NCI-H187 treated with DMSO at 0.1 percent for 48 hours (cell line): ENCODE data around the gene TMEM72.

Experiments
- DNase-seq: peaks from one replicate; lab custom pipeline; 2025; lab: John Stamatoyannopoulos, UW

Gene TMEM72

GRCh38 chr10:44980309-44981171 lies 69.4 kb downstream of the TMEM72 start:
- no peak for DNase-seq

GRCh38 chr10:44981172-44982113 lies 70.3 kb downstream of the TMEM72 start:
- DNase-seq = no peak

GRCh38 chr10:44982114-44982460 lies 71.0 kb downstream of the TMEM72 start:
- no peak for DNase-seq

GRCh38 chr10:44982496-44982895 lies 71.4 kb downstream of the TMEM72 start:
- no peak for DNase-seq

GRCh38 chr10:44983066-44983894 lies 72.1 kb downstream of the TMEM72 start:
- DNase-seq = no peak

GRCh38 chr10:44983895-44984278 lies 72.8 kb downstream of the TMEM72 start:
- DNase-seq = no peak

GRCh38 chr10:44984671-44985101 lies 73.5 kb downstream of the TMEM72 start:
- no peak for DNase-seq

- no peak for DNase-seq
Observed at GRCh38 chr10:44985175-44985681, 74.1 kb downstream of the TMEM72 start.

GRCh38 chr10:44986179-44986578 lies 75.0 kb downstream of the TMEM72 start:
- no peak for DNase-seq
